ENCODE data around the gene ZFPM1. TPM values are rescaled to one million over a fixed set of nuclear protein-coding genes. Genes with fewer than 3 reads are reported as not detected.

ZFPM1 gene
- total RNA-seq, 2 donors from 2014 or later: 23.5 to 24.5 TPM

DNA sequence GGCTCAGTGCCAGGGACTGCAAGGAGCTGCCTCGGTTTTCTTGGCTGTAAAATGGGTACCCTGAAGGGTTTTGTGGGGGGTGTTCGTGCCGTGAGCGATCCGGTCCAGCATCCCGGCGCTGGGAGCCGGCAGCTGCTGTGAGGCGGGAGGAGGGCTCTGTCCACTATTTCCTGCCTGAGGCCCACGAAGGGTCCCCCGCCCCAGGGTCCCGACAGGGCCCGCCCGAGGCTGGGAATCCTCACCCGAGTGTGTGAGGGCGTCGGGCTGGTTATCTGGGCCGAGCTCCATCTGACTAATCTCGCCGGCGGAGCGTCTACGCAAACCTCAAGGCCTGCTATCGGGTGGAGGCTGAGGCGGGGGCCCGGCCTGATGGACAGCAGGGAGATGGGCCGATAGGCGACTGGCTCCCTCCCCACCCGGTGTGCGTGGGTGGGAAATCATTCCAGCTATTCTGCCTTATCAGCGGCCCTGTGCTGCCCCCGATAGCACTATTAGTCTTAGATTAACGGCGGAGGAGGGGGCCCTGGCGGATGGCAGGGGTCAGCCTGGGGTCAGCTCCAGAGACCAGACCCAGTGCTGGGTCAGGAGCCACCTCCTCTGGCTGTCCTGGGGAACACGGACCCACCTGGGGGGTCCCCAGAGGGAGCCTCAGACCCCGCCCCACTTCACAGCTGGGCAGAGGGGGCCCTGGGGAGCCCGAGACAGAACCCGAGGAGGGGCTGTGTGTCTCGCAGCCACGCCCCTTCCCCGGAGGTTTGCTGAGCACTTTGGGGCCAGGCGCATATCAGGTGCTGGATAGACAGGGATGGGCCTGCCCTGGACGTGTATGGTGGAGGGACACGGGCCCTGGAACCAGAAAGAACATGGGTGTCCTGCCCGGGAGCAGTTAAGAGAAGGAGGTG lies 44.7 kb downstream of the ZFPM1 start:
- H3K4me3 Mint-ChIP-seq: no peak overlapping the region
- DNase-seq (ENCODE audit: low spot score) (no peak), ATAC-seq (no peak)
- peaks cover 0 to 27% of the 10 kb centered on the region in 2 donors for H3K4me1 Mint-ChIP-seq (ENCODE audit: low read depth in 2 of 2)
- no peaks in the 10 kb centered on the region for H3K27me3 Mint-ChIP-seq
- peak overlapping the region in 1 of 2 donors; percentile 73 for H3K27ac Mint-ChIP-seq
- no peaks in the 10 kb centered on the region for H3K36me3 Mint-ChIP-seq
- H3K9me3 Mint-ChIP-seq: no peaks in the 10 kb centered on the region

DNA sequence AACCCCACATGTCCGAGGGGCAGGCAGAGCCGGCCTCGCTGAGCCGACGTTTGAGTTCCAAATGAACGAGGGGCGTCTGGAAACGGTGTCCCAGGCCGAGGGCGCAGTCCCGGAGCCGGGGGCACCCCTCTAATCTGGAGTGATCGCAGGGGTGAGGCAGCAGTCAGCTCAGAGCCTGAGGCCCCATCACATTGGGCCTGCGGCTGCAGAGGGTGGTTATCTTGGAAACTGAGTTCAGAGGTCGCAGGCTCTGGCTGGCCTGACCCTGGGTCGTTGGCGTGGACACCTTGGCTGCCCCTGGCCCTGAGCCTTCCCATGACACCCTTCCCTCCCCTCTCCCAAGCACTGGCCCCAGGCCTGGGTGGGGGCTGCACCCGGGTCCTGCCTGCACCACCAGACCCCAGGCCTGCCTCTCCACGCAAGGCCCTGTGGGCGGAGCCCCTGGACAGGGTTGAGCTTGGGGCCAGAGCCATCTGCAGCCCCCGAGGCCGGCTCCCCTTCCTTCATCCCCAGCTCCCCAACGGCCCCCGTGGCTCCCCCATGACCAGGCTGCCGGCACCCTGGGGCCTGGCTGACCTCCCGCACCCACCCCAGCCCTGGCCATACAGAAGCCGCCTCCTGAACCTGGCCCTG lies 45.6 kb downstream of the ZFPM1 start:
- H3K36me3 Mint-ChIP-seq: no peaks in the 10 kb centered on the region
- H3K27me3 Mint-ChIP-seq: no peaks in the 10 kb centered on the region
- DNase-seq (ENCODE audit: low spot score): no peak
- peak overlapping the region; percentile 66 for H3K4me3 Mint-ChIP-seq
- H3K9me3 Mint-ChIP-seq: no peaks in the 10 kb centered on the region
- H3K4me1 Mint-ChIP-seq (ENCODE audit: low read depth in 2 of 2): peaks cover 0 to 29% of the 10 kb centered on the region in 2 donors
- no peak for ATAC-seq
- H3K27ac Mint-ChIP-seq: peak overlapping the region in 1 of 2 donors; percentile 73

DNA sequence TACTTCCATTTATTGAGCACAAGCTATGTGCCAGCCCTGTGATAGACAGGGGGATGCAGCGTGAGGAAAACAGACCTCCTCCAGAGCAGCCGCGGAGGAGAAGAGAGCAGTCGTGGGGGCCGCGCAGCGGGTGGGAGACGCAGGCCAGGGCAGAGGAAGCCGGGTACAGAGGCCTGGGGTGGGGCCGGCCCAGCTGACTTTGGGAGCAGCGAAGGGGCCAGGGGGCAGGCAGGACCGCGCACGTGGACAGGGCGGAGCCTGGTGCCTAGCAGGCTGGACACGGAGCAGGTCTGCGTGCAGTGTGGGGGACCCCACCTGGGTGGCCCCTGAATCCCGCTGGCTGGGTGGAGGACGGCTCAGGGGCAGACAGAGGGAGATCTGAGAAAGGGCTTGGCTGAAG lies 46.2 kb downstream of the ZFPM1 start:
- H3K9me3 Mint-ChIP-seq: no peaks in the 10 kb centered on the region
- ATAC-seq (peak in 1 of 2 donors; percentile 1), DNase-seq (ENCODE audit: low spot score) (no peak)
- H3K4me1 Mint-ChIP-seq (ENCODE audit: low read depth in 2 of 2): peaks cover 0 to 29% of the 10 kb centered on the region in 2 donors
- H3K36me3 Mint-ChIP-seq: no peaks in the 10 kb centered on the region
- H3K4me3 Mint-ChIP-seq: peak overlapping the region; percentile 66
- H3K27me3 Mint-ChIP-seq: no peaks in the 10 kb centered on the region
- peak overlapping the region in 1 of 2 donors; percentile 72 for H3K27ac Mint-ChIP-seq

DNA sequence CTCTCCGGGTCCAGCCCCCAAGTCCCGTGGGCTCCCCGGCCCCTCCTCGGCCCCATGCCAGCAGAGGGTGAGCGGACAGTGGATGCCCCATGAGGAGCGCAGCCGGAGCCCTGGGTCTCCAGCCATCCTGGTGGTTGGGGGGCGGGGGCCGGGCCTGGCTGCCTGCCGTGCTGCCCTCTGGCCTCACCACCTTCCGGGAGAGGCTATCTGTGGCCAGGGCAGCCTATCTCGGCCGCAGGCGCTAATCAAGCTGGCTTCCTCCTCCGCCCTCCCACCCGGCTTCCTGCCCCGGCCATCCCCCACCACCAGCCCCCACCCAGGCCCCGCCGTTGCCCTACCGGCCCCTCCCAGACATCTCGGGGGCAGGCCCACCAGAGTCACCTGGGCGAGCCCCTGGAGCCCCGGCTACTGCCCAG lies 46.8 kb downstream of the ZFPM1 start:
- peak; percentile 57 to 76 for ATAC-seq
- Mint-ChIP-seq H3K9me3 (no peaks in the 10 kb centered on the region), H3K4me3 (no peak overlapping the region), H3K36me3 (no peaks in the 10 kb centered on the region), H3K4me1 (ENCODE audit: low read depth in 2 of 2) (peaks cover 0 to 29% of the 10 kb centered on the region in 2 donors), H3K27ac (peak overlapping the region; percentile 53 to 78), H3K27me3 (no peaks in the 10 kb centered on the region)
- peak; percentile 73 for DNase-seq (ENCODE audit: low spot score)

DNA sequence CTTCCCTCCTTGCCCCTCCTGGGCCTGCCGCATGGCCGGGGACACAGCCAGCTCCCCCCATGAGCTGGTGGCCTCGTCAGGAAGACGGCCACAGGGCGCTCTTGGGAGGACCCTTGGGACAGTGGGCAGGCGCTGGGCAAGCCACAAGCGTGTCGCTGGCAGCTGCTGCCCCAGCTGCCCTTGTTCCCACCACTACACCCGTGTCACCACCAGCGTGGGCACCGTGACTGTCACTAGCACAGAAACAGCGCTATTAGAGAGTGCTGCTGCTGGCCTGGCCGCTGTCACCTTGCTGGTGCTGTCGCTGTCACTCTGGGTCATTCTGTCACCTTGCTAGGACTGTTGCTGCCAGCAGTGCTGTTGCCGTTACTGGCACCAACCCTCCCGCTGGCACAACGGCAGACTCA lies 47.2 kb downstream of the ZFPM1 start:
- H3K4me3 Mint-ChIP-seq: no peak overlapping the region

DNA sequence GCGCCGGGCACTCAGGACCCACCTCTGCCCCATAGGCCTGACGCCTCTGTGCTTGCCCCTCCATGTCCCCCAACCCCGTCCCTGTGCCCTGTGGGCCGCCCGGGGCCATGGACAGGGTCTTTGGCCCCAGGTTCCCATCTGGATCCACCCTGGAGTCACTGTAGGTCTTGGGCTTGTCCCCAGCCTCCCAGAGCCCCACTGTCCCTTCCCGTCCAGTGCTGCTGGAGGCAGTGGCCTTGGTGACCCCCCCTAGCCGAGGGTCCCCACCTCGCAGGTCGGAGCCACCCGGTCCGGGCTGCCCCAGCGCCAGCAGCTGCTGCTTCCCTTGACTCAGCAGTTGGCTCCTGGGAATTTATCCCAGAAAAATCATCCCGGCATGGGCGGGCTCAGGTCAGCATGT lies 49.3 kb downstream of the ZFPM1 start:
- Mint-ChIP-seq H3K4me3 (no peak overlapping the region), H3K27ac (no peak overlapping the region), H3K27me3 (no peaks in the 10 kb centered on the region), H3K36me3 (no peaks in the 10 kb centered on the region), H3K4me1 (ENCODE audit: low read depth in 2 of 2) (peaks cover 0 to 29% of the 10 kb centered on the region in 2 donors), H3K9me3 (no peaks in the 10 kb centered on the region)
- ATAC-seq (no peak), DNase-seq (ENCODE audit: low spot score) (no peak)

More for the DNA sequence above, 47.2 kb downstream of the ZFPM1 start:
- DNase-seq (ENCODE audit: low spot score): no peak
- Mint-ChIP-seq H3K36me3 (no peaks in the 10 kb centered on the region), H3K9me3 (no peaks in the 10 kb centered on the region), H3K4me1 (ENCODE audit: low read depth in 2 of 2) (peaks cover 0 to 29% of the 10 kb centered on the region in 2 donors), H3K27ac (peak overlapping the region; percentile 53 to 78), H3K27me3 (no peaks in the 10 kb centered on the region)
- peak; percentile 4 to 53 for ATAC-seq

DNA sequence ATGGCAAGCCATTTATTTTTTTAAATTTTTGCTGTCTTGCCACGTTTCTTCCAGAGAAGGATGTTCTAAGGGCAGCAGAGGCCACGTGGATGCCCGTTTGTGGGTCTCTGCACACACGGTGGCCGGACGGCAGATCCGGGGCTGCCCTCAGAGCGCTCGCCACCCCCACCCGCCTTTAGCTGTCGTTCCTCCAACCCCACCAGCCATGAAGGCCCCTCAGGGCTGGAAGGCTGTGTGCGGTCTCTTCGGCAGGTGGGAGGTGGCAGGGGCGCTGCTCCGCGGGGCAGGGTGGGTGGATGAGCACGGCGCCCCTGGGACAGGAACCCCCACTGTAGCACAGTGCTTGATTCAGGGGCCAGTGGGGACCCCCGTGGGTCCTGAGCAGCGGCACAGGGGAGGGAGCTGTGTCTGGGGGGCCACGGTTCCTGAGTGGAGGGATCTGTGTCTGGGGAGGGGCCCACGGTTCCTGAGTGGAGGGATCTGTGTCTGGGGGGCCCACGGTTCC lies 49.7 kb downstream of the ZFPM1 start:
- no peaks in the 10 kb centered on the region for H3K27me3 Mint-ChIP-seq
- H3K27ac Mint-ChIP-seq: no peak overlapping the region
- H3K9me3 Mint-ChIP-seq: no peaks in the 10 kb centered on the region
- DNase-seq (ENCODE audit: low spot score) (no peak), ATAC-seq (no peak)
- H3K36me3 Mint-ChIP-seq: no peaks in the 10 kb centered on the region
- no peak overlapping the region for H3K4me3 Mint-ChIP-seq
- H3K4me1 Mint-ChIP-seq (ENCODE audit: low read depth in 2 of 2): peaks cover 0 to 29% of the 10 kb centered on the region in 2 donors

DNA sequence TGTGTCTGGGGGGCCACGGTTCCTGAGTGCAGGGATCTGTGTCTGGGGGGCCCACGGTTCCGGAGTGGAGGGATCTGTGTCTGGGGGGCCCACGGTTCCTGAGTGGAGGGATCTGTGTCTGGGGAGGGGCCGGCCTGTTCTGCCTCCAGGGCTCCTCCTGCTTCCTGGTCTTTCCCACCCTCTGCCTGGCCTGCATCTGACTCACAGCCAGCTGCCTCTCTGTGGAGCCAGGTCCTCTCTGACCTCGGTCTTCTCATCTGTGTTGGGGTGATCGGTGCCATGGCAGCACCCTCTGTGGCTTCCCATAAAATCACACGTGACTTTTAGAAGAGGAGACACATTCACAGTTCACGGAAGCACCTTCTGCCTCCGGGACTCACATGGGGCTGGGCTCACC lies 50.3 kb downstream of the ZFPM1 start:
- Mint-ChIP-seq H3K4me3 (no peak overlapping the region), H3K4me1 (ENCODE audit: low read depth in 2 of 2) (peaks cover 0 to 27% of the 10 kb centered on the region in 2 donors), H3K27ac (peak overlapping the region in 1 of 2 donors; percentile 60), H3K27me3 (no peaks in the 10 kb centered on the region), H3K9me3 (no peaks in the 10 kb centered on the region), H3K36me3 (no peaks in the 10 kb centered on the region)
- DNase-seq (ENCODE audit: low spot score) (no peak), ATAC-seq (no peak)

DNA sequence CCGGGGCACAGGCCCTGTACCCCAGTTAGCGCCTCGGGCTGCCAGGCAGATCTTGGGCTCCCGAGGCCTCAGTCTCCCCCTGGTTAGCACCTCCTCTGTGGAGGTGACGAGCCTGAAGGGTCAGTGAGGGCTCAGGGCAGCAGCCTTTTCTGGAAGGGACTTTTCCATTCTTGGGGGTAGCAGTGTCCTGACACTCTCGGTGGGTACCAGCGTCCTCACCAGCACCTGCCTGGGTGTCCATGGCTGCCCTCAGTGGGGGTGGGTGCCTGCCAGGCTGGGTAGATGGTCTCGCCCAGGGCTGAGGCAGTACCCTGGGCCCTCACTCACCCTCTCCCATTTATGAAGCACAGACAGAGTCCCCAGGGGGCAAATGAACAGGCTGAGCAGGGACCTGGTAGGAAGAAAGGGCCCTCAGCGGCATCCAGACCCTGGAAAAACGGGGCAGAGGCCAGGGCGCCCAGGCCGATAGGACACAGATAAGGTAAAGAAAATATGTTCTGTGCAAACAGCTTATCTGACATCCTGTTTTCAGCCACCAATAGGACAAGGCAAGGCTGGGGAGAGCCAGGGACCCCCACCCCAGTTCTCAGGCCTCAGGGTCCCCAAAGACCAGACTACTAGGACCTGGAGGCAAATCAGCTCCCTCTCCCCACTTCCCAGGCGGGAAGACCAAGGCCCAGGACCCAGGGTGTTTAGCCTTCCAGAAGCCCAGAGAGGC lies 50.9 kb downstream of the ZFPM1 start:
- Mint-ChIP-seq H3K4me1 (ENCODE audit: low read depth in 2 of 2) (peaks cover 0 to 26% of the 10 kb centered on the region in 2 donors), H3K36me3 (no peaks in the 10 kb centered on the region), H3K27me3 (no peaks in the 10 kb centered on the region), H3K27ac (peak overlapping the region in 1 of 2 donors; percentile 60), H3K9me3 (no peaks in the 10 kb centered on the region), H3K4me3 (no peak overlapping the region)
- DNase-seq (ENCODE audit: low spot score): no peak
- ATAC-seq: no peak

DNA sequence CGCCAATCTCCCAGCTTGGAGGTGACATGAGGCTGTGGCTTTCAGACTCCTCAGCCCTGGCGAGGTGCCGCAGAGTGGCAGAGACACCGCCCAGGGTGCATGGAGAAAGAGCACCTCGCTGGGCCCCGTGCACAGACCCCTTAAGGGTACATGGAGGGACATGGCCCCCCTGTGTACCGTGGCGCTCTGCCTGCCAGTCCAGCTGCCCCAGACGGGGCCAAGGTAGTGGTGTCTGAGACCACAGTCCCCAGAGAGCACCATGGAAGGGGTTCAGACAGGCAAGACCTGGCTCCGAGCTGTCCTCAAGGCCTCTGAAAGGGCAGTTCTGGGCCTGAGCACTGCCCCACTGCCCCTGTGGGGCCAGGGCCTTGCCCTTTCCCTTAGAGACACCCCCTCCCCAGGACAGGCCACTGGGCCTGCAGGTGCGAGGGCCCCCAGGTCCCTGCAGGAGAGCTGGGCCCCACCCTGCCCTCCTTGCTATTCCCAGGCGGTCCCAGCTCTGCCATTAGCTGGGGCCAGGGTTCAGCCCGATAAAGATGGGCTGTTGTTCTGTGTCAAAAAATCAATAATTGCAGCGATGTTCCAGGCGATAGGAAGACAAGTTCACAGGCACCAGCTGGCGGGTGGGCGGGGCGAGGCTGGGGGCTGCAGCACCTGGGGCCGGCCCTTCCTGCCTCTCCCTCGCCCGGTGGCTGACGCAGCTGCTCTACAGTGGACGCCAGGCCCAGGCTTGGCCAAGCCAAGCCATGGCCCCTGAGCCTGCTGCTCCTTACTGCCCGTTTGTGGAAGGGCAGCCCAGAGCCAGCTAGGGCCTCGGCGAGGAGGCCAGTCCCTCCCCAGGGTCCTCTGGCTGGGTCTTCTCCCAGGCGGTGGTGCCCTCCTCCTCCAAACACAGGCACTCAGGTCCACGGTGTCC lies 51.7 kb downstream of the ZFPM1 start:
- Mint-ChIP-seq H3K36me3 (no peaks in the 10 kb centered on the region), H3K4me3 (no peak overlapping the region), H3K9me3 (no peaks in the 10 kb centered on the region), H3K4me1 (ENCODE audit: low read depth in 2 of 2) (peaks cover 0 to 21% of the 10 kb centered on the region in 2 donors), H3K27ac (no peak overlapping the region), H3K27me3 (no peaks in the 10 kb centered on the region)
- ATAC-seq (no peak), DNase-seq (ENCODE audit: low spot score) (no peak)

DNA sequence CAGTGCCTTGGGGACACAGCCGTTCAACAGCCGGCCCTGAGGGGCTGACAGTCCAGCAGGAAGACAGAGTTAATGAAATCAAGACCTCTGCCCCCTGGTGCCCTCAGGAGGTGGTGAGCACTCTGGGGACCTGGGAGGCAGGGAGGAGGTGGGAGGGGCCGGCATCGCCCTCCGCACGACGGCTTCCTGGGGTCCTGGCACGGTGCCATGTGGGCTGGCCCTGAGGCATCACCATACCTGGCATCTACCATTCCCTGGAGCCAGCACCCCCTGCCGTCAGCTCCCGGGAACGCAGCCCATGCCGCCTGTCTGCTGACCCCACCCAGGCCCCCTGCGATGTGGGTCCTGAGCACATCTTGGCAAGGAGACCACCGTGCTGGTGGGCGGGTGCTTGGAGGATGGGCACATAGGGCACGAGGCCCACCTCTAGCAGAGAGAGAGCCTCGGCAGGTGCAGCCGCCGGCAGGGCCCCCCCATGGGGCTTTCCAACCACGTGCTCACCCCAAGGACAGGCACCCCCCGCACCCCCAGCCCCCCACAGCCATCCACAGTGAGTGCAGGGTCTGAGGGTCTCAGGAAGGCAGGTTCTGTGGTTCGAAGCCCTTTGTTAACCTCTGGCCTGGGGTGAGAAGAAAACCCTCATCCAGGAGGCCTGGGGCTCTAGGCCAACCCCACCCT lies 52.5 kb downstream of the ZFPM1 start:
- DNase-seq (ENCODE audit: low spot score): no peak
- no peak overlapping the region for H3K4me3 Mint-ChIP-seq
- H3K9me3 Mint-ChIP-seq: no peaks in the 10 kb centered on the region
- no peaks in the 10 kb centered on the region for H3K36me3 Mint-ChIP-seq
- no peak overlapping the region for H3K27ac Mint-ChIP-seq
- H3K27me3 Mint-ChIP-seq: no peaks in the 10 kb centered on the region
- H3K4me1 Mint-ChIP-seq (ENCODE audit: low read depth in 2 of 2): peaks cover 0 to 16% of the 10 kb centered on the region in 2 donors
- ATAC-seq: peak; percentile 43 to 65

DNA sequence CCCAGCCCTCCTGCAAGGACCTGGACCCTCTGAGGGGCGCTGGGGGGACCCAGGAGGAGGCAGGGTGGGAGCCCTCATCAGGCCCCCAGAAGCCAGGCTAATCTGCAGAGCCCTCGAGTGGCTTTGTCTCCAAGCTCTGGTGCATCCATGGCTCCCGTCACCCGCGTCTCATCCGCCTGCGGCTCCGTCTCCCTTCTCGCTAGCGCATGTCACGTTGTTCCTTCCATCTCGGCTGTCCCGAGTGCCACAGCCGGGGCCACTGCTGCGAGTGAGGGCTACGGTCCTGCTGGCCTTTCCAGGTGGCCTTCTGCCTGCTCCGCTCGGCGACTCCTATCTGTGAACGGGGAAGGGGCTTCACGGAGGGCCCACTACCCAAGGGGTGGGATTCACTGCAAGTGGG lies 53.6 kb downstream of the ZFPM1 start:
- Mint-ChIP-seq H3K4me3 (no peak overlapping the region), H3K9me3 (no peaks in the 10 kb centered on the region)

More for the DNA sequence above, 53.6 kb downstream of the ZFPM1 start:
- H3K36me3 Mint-ChIP-seq: no peaks in the 10 kb centered on the region
- DNase-seq (ENCODE audit: low spot score) (no peak), ATAC-seq (no peak)
- H3K4me1 Mint-ChIP-seq (ENCODE audit: low read depth in 2 of 2): peaks cover 0 to 9% of the 10 kb centered on the region in 2 donors
- H3K27ac Mint-ChIP-seq: no peak overlapping the region
- H3K27me3 Mint-ChIP-seq: no peaks in the 10 kb centered on the region
